Suprapubic skin (tissue), 3 donors: ENCODE results near the gene EML3.

Source experiments
- POLR2A ChIP-seq, 2 donors: fragments of 450-650 bp; IDR thresholded peaks; one replicate each; pipeline ENCODE4 v1.6.1; 2017; ENCODE audit warnings: antibody characterized with exemption in 2 of 2, mild to moderate bottlenecking in 2 of 2, moderate library complexity in 2 of 2
- TF ChIP-seq, protein P1 (sequence below), 2 donors: fragments of 200-600 bp in 1 of 2; fragments of 450-650 bp in 1 of 2; sonication (generic) in 1 of 2; IDR thresholded peaks; one replicate each; pipeline ENCODE4 v1.5.1; 2016 to 2019; ENCODE audit warnings: antibody characterized with exemption in 2 of 2, mild to moderate bottlenecking in 1 of 2, moderate library complexity in 1 of 2

DNA sequence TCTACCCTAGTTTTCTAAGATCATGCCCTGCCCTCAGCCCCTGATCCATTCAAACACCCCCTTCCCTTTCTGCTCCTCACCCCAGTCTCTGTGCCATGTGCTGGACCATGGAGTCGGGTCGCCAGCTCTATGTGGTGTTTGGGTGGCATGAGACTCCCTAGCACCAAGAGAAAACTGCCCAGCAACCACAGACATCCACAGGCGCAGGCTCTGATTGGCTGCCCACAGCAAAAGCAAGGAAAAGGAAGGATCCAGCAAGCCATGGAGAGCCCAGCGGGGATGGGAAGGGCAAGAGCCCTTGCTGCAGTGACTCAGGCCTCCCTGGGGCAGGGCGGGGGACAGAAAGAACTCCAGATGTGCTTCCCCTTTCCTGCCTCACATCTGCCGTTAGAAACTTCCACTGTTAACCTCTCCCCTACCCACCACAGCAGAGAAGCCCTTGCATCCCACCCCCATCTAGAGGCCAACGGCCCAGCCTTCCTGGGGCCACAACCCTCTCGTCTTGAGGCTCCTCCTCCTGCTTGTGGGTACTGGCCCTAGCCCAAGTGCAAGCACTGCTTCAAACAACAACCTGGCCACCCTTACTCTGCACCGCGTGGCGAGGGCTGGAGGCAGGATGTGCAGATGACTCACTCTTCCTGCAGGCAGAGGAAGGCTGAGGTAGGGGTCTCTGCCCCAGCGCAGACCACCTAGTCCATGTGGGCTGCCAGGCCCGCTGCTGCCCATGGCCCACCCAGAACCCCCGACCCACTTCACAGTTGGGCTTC, 56.3 kb downstream of the EML3 start:
- TF ChIP-seq, protein P1, sequence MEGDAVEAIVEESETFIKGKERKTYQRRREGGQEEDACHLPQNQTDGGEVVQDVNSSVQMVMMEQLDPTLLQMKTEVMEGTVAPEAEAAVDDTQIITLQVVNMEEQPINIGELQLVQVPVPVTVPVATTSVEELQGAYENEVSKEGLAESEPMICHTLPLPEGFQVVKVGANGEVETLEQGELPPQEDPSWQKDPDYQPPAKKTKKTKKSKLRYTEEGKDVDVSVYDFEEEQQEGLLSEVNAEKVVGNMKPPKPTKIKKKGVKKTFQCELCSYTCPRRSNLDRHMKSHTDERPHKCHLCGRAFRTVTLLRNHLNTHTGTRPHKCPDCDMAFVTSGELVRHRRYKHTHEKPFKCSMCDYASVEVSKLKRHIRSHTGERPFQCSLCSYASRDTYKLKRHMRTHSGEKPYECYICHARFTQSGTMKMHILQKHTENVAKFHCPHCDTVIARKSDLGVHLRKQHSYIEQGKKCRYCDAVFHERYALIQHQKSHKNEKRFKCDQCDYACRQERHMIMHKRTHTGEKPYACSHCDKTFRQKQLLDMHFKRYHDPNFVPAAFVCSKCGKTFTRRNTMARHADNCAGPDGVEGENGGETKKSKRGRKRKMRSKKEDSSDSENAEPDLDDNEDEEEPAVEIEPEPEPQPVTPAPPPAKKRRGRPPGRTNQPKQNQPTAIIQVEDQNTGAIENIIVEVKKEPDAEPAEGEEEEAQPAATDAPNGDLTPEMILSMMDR (IDR thresholded peaks at IDR 0.05) = no peak
- no peak for TF ChIP-seq POLR2A (IDR thresholded peaks at IDR 0.05)
